Astrocyte (in vitro differentiated cells and primary cell): ENCODE measurements around the gene FCRLA.

Experiments
- EZH2 ChIP-seq: IDR thresholded peaks from 2 replicates; pipeline ENCODE4 v1.6.1; 2012; ENCODE audit warnings: mild to moderate bottlenecking, low read length, inconsistent platforms; ENCODE audit not compliant: insufficient read depth
- TF ChIP-seq, protein P1 (sequence below): IDR thresholded peaks from 2 replicates; pipeline ENCODE4 v1.5.1; 2011; ENCODE audit warnings: low read depth, mild to moderate bottlenecking, inconsistent platforms, low read length, moderate library complexity; ENCODE audit not compliant: insufficient read depth

DNA sequence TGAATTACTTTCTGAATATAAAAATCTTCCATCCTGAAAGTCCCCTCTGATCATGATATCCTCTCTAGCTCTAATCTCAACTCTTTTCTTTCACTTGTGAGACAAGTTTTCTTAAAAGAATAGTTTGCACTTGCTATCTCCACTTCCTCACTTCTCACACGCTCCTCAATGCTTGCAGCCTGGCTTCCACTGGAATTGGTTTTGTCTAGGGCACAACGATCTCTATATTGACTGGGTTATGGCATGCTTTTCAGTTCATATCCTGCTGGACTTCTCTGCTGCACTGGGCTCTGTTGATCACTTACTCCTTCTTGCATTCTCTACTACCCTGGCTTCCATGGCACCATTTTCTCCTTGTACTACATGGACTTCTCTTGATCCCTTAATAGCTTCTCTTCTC is 474 bp downstream of the FCRLA start:
- TF ChIP-seq, protein P1, sequence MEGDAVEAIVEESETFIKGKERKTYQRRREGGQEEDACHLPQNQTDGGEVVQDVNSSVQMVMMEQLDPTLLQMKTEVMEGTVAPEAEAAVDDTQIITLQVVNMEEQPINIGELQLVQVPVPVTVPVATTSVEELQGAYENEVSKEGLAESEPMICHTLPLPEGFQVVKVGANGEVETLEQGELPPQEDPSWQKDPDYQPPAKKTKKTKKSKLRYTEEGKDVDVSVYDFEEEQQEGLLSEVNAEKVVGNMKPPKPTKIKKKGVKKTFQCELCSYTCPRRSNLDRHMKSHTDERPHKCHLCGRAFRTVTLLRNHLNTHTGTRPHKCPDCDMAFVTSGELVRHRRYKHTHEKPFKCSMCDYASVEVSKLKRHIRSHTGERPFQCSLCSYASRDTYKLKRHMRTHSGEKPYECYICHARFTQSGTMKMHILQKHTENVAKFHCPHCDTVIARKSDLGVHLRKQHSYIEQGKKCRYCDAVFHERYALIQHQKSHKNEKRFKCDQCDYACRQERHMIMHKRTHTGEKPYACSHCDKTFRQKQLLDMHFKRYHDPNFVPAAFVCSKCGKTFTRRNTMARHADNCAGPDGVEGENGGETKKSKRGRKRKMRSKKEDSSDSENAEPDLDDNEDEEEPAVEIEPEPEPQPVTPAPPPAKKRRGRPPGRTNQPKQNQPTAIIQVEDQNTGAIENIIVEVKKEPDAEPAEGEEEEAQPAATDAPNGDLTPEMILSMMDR = no peak
- TF ChIP-seq EZH2 = no peak
